DOHH2 (cell line): ENCODE results near the gene UBAC2.

Experiments
- EZH2phosphoT487 ChIP-seq: fragments of 200-600 bp; sonication (generic); IDR thresholded peaks from 2 replicates; pipeline ENCODE4 v1.6.1; 2017; ENCODE audit warnings: borderline replicate concordance, mild to moderate bottlenecking, antibody characterized with exemption, low read length, moderate library complexity, mixed read lengths
- TF ChIP-seq, protein P1 (sequence below): fragments of 200-600 bp; sonication (generic); IDR thresholded peaks from one replicate; pipeline ENCODE4 v1.5.1; 2014; ENCODE audit warnings: antibody characterized with exemption, mild to moderate bottlenecking, low read depth, low read length; ENCODE audit not compliant: poor library complexity, severe bottlenecking

DNA sequence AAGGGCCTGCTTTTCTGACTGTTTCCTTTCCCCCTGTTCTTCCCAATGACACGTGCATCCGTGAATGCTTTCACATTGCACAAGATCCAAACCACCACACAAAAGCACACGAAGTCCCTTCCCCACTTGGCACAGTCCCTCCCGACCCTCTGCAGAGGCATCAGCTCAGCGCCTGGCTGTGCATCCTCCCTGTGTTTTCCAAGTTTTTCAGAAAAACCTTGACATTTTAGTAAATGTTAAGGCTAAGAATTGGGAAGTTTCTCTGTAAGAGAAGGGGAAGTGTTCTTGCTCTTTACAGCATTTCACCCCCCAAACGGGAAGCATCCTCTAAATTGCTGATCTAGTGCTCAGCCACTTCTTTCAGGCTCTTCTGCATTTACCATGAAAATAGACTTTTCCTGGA lies 206.1 kb downstream of the UBAC2 start:
- TF ChIP-seq, protein P1, sequence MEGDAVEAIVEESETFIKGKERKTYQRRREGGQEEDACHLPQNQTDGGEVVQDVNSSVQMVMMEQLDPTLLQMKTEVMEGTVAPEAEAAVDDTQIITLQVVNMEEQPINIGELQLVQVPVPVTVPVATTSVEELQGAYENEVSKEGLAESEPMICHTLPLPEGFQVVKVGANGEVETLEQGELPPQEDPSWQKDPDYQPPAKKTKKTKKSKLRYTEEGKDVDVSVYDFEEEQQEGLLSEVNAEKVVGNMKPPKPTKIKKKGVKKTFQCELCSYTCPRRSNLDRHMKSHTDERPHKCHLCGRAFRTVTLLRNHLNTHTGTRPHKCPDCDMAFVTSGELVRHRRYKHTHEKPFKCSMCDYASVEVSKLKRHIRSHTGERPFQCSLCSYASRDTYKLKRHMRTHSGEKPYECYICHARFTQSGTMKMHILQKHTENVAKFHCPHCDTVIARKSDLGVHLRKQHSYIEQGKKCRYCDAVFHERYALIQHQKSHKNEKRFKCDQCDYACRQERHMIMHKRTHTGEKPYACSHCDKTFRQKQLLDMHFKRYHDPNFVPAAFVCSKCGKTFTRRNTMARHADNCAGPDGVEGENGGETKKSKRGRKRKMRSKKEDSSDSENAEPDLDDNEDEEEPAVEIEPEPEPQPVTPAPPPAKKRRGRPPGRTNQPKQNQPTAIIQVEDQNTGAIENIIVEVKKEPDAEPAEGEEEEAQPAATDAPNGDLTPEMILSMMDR, result no peak
- no peak for TF ChIP-seq EZH2phosphoT487
